IPS DF 6.9 (cell line): ENCODE results near the gene FBXW8.

ENCODE experiments used
- DNase-seq: peaks from one replicate; pipeline ENCODE4 v3.0.0-alpha.2; 2013; ENCODE audit warnings: low read depth, low spot score
- H3K27ac ChIP-seq: one replicate; pipeline ENCODE4 v1.5.1; 2013; ENCODE audit warnings: low read length, control low read depth
- H3K27me3 ChIP-seq: 2 replicates; pipeline ENCODE4 v1.6.1; 2013; ENCODE audit warnings: mild to moderate bottlenecking, low read length; ENCODE audit not compliant: control insufficient read depth, insufficient read depth
- H3K36me3 ChIP-seq: 2 replicates; pipeline ENCODE4 v1.6.1; 2013; ENCODE audit warnings: low read length; ENCODE audit not compliant: control insufficient read depth, insufficient read depth
- H3K4me1 ChIP-seq: 2 replicates; pipeline ENCODE4 v1.6.1; 2013; ENCODE audit warnings: low read length; ENCODE audit not compliant: control insufficient read depth, insufficient read depth
- H3K4me3 ChIP-seq: 2 replicates; pipeline ENCODE4 v1.5.1; 2013; ENCODE audit warnings: mild to moderate bottlenecking, low read length
- H3K9me3 ChIP-seq: 2 replicates; pipeline ENCODE4 v1.6.1; 2013; ENCODE audit warnings: low read length, inconsistent platforms; ENCODE audit not compliant: control insufficient read depth, insufficient read depth
- WGBS: extraction: QIAGEN DNeasy Blood & Tissue Kit; methylation state at CpG from one replicate; pipeline ENCODE4 v1.1.7; 2013; ENCODE audit warnings: mixed read lengths, missing lambda C conversion rate; ENCODE audit not compliant: insufficient read length, insufficient coverage; 5-methylcytosine and 5-hydroxymethylcytosine counted together

FBXW8 gene

GRCh38 chr12:116906285-116906684 is 4.5 kb upstream of the FBXW8 start:
- DNase-seq: no peak
- H3K9me3 ChIP-seq: no peaks in the 10 kb centered on the region
- WGBS: no CpG with 5 or more reads among the region's 4 CpGs
- no peak overlapping the region for H3K4me3 ChIP-seq
- peaks cover 2% of the 10 kb centered on the region; the same call in 1 of the 2 replicates for H3K4me1 ChIP-seq
- H3K36me3 ChIP-seq: no peaks in the 10 kb centered on the region
- no peak overlapping the region for H3K27ac ChIP-seq
- no peaks in the 10 kb centered on the region for H3K27me3 ChIP-seq

- Histone ChIP-seq H3K27ac (no peak overlapping the region), H3K9me3 (no peaks in the 10 kb centered on the region), H3K4me3 (peak overlapping the region; percentile 84; the same call in 1 of the 2 replicates), H3K27me3 (no peaks in the 10 kb centered on the region), H3K36me3 (no peaks in the 10 kb centered on the region), H3K4me1 (peaks cover 2% of the 10 kb centered on the region; the same call in 1 of the 2 replicates)
- DNase-seq: no peak
- WGBS: no CpG with 5 or more reads among the region's 4 CpGs
Measured at GRCh38 chr12:116910280-116910644, 488 bp upstream of the FBXW8 start.

GRCh38 chr12:116915326-116915725 is 4.6 kb downstream of the FBXW8 start:
- Histone ChIP-seq H3K36me3 (no peaks in the 10 kb centered on the region), H3K4me3 (no peak overlapping the region), H3K27me3 (no peaks in the 10 kb centered on the region), H3K4me1 (no peaks in the 10 kb centered on the region), H3K9me3 (no peaks in the 10 kb centered on the region), H3K27ac (no peak overlapping the region)
- DNase-seq: no peak
- WGBS: no CpG with 5 or more reads among the region's 1 CpG

GRCh38 chr12:116916122-116916521 is 5.4 kb downstream of the FBXW8 start:
- Histone ChIP-seq H3K4me1 (no peaks in the 10 kb centered on the region), H3K4me3 (no peak overlapping the region), H3K27ac (no peak overlapping the region), H3K9me3 (no peaks in the 10 kb centered on the region), H3K36me3 (no peaks in the 10 kb centered on the region), H3K27me3 (no peaks in the 10 kb centered on the region)
- DNase-seq: no peak

- no peak overlapping the region for H3K4me3 ChIP-seq
- no CpG with 5 or more reads among the region's 5 CpGs for WGBS
- no peaks in the 10 kb centered on the region for H3K4me1 ChIP-seq
- H3K27me3 ChIP-seq: no peaks in the 10 kb centered on the region
- no peaks in the 10 kb centered on the region for H3K36me3 ChIP-seq
- no peaks in the 10 kb centered on the region for H3K9me3 ChIP-seq
- no peak for DNase-seq
- no peak overlapping the region for H3K27ac ChIP-seq
Measured at GRCh38 chr12:116916714-116917114, 6.0 kb downstream of the FBXW8 start.

GRCh38 chr12:116918464-116918863 is 7.7 kb downstream of the FBXW8 start:
- H3K27ac ChIP-seq: no peak overlapping the region
- WGBS: no CpG with 5 or more reads among the region's 2 CpGs
- no peaks in the 10 kb centered on the region for H3K4me1 ChIP-seq

GRCh38 chr12:116919247-116919661 is 8.5 kb downstream of the FBXW8 start:
- no peak for DNase-seq
- H3K4me3 ChIP-seq: no peak overlapping the region
- no peaks in the 10 kb centered on the region for H3K27me3 ChIP-seq
- WGBS: no CpG with 5 or more reads among the region's 4 CpGs
- H3K4me1 ChIP-seq: no peaks in the 10 kb centered on the region
- no peak overlapping the region for H3K27ac ChIP-seq
- H3K9me3 ChIP-seq: no peaks in the 10 kb centered on the region
- H3K36me3 ChIP-seq: no peaks in the 10 kb centered on the region

More at GRCh38 chr12:116918464-116918863, 7.7 kb downstream of the FBXW8 start:
- Histone ChIP-seq H3K4me3 (no peak overlapping the region), H3K9me3 (no peaks in the 10 kb centered on the region), H3K27me3 (no peaks in the 10 kb centered on the region), H3K36me3 (no peaks in the 10 kb centered on the region)
- no peak for DNase-seq

- H3K27ac ChIP-seq: no peak overlapping the region
- H3K9me3 ChIP-seq: no peaks in the 10 kb centered on the region
- no peaks in the 10 kb centered on the region for H3K27me3 ChIP-seq
- WGBS: no CpG with 5 or more reads among the region's 6 CpGs
- no peaks in the 10 kb centered on the region for H3K36me3 ChIP-seq
- DNase-seq: no peak
- no peaks in the 10 kb centered on the region for H3K4me1 ChIP-seq
- H3K4me3 ChIP-seq: no peak overlapping the region
Measured at GRCh38 chr12:116919706-116920485, 9.1 kb downstream of the FBXW8 start.

- no peaks in the 10 kb centered on the region for H3K27me3 ChIP-seq
- H3K4me3 ChIP-seq: no peak overlapping the region
- H3K27ac ChIP-seq: no peak overlapping the region
- WGBS: no CpG with 5 or more reads among the region's 3 CpGs
- H3K4me1 ChIP-seq: no peaks in the 10 kb centered on the region
- DNase-seq: no peak
- H3K36me3 ChIP-seq: no peaks in the 10 kb centered on the region
- no peaks in the 10 kb centered on the region for H3K9me3 ChIP-seq
Measured at GRCh38 chr12:116920939-116921338, 10.2 kb downstream of the FBXW8 start.

- Histone ChIP-seq H3K36me3 (no peaks in the 10 kb centered on the region), H3K27me3 (no peaks in the 10 kb centered on the region), H3K4me3 (no peak overlapping the region), H3K9me3 (no peaks in the 10 kb centered on the region), H3K27ac (no peak overlapping the region), H3K4me1 (no peaks in the 10 kb centered on the region)
- no peak for DNase-seq
- WGBS: no CpG with 5 or more reads among the region's 2 CpGs
Measured at GRCh38 chr12:116922194-116922897, 11.6 kb downstream of the FBXW8 start.
